ENCODE results near the gene RAI1.
A peak's percentile ranks its signal among the peaks of the same experiment; 100 is the strongest.

RAI1 gene

GRCh38 chr17:17849147-17849820, 168.0 kb downstream of the RAI1 start:
- DNase-seq (ENCODE audit: low read depth): peak; percentile 41
- TF ChIP-seq CTCF (IDR thresholded peaks at IDR 0.05; ENCODE audit: low read length, missing control alignments): no peak

GRCh38 chr17:17849845-17850373, 168.7 kb downstream of the RAI1 start:
- TF ChIP-seq CTCF (IDR thresholded peaks at IDR 0.05; ENCODE audit: low read length, missing control alignments): peak; percentile 38
- peak; percentile 51 for DNase-seq (ENCODE audit: low read depth)
- H3K4me3 ChIP-seq (replicated peaks; ENCODE audit: low read depth, low read length): no peak overlapping the region

More at GRCh38 chr17:17849147-17849820, 168.0 kb downstream of the RAI1 start:
- H3K4me3 ChIP-seq (replicated peaks; ENCODE audit: low read depth, low read length): no peak overlapping the region

GRCh38 chr17:17851103-17852002, 170.1 kb downstream of the RAI1 start:
- DNase-seq (ENCODE audit: low read depth): no peak

GRCh38 chr17:17852930-17853329, 171.7 kb downstream of the RAI1 start:
- no peak overlapping the region for H3K4me3 ChIP-seq (replicated peaks; ENCODE audit: low read depth, low read length)
- no peak for TF ChIP-seq CTCF (IDR thresholded peaks at IDR 0.05; ENCODE audit: low read length, missing control alignments)
- no peak for DNase-seq (ENCODE audit: low read depth)

More at GRCh38 chr17:17851103-17852002, 170.1 kb downstream of the RAI1 start:
- H3K4me3 ChIP-seq (replicated peaks; ENCODE audit: low read depth, low read length): no peak overlapping the region
- TF ChIP-seq CTCF (IDR thresholded peaks at IDR 0.05; ENCODE audit: low read length, missing control alignments): no peak

GRCh38 chr17:17853811-17854447, 172.7 kb downstream of the RAI1 start:
- no peak overlapping the region for H3K4me3 ChIP-seq (replicated peaks; ENCODE audit: low read depth, low read length)
- no peak for DNase-seq (ENCODE audit: low read depth)
- TF ChIP-seq CTCF (IDR thresholded peaks at IDR 0.05; ENCODE audit: low read length, missing control alignments): no peak

GRCh38 chr17:17855976-17856375, 174.7 kb downstream of the RAI1 start:
- DNase-seq (ENCODE audit: low read depth): no peak
- TF ChIP-seq CTCF (IDR thresholded peaks at IDR 0.05; ENCODE audit: low read length, missing control alignments): no peak
- H3K4me3 ChIP-seq (replicated peaks; ENCODE audit: low read depth, low read length): no peak overlapping the region
